Thyroid gland (tissue), 4 donors: ENCODE results near the gene ADORA2B.
"Not testable (repeated sequence)": the region's sequence is repeated elsewhere in the genome, so short reads cannot be mapped to it uniquely, and the experiment has no call there.

Source experiments
- CTCF ChIP-seq, 6 experiments: fragments of 200-600 bp in 3 of 6; fragments of 450-650 bp in 3 of 6; sonication (generic) in 3 of 6; IDR thresholded peaks; one replicate each; pipeline ENCODE4 v1.5.1; 2016 to 2019; ENCODE audit warnings: antibody characterized with exemption in 6 of 6, mild to moderate bottlenecking in 2 of 6, inconsistent platforms in 1 of 6, moderate library complexity in 1 of 6
- POLR2A ChIP-seq, 2 donors: fragments of 450-650 bp; IDR thresholded peaks; one replicate each; pipeline ENCODE4 v1.6.1; 2017; ENCODE audit warnings: antibody characterized with exemption in 2 of 2, mild to moderate bottlenecking in 2 of 2, moderate library complexity in 1 of 2

- not testable (repeated sequence) for TF ChIP-seq POLR2A, CTCF (IDR thresholded peaks at IDR 0.05)
These were observed 39.7 kb upstream of the ADORA2B start for GRCh38 chr17:15905236-15905635.
